HT1080 (cell line): ENCODE data around the gene CEP97. TPM values are rescaled to one million over a fixed set of nuclear protein-coding genes. Genes with fewer than 3 reads are reported as not detected.
A peak's percentile ranks its signal among the peaks of the same experiment; 100 is the strongest.
"Not testable (repeated sequence)": the region's sequence is repeated elsewhere in the genome, so short reads cannot be mapped to it uniquely, and the experiment has no call there.

ENCODE experiments used
- DNase-seq: peaks from one replicate; pipeline ENCODE4 v3.0.0-alpha.2; 2015; ENCODE audit warnings: low read depth
- polyA plus RNA-seq, 2 experiments: library from polyadenylated mRNA; depleted of rRNA; stranded (reverse); fragments of >200 nt; gene quantifications; 2 replicates each; pipeline ENCODE4 v1.2.3, GENCODE V29; 2015
- total RNA-seq: library from RNA; depleted of rRNA; stranded (reverse); fragments of >200 nt; shearing (Covaris generic); gene quantifications from 2 replicates; pipeline ENCODE4 v1.2.3, GENCODE V29; 2014; rRNA removed

CEP97 gene, protein sequence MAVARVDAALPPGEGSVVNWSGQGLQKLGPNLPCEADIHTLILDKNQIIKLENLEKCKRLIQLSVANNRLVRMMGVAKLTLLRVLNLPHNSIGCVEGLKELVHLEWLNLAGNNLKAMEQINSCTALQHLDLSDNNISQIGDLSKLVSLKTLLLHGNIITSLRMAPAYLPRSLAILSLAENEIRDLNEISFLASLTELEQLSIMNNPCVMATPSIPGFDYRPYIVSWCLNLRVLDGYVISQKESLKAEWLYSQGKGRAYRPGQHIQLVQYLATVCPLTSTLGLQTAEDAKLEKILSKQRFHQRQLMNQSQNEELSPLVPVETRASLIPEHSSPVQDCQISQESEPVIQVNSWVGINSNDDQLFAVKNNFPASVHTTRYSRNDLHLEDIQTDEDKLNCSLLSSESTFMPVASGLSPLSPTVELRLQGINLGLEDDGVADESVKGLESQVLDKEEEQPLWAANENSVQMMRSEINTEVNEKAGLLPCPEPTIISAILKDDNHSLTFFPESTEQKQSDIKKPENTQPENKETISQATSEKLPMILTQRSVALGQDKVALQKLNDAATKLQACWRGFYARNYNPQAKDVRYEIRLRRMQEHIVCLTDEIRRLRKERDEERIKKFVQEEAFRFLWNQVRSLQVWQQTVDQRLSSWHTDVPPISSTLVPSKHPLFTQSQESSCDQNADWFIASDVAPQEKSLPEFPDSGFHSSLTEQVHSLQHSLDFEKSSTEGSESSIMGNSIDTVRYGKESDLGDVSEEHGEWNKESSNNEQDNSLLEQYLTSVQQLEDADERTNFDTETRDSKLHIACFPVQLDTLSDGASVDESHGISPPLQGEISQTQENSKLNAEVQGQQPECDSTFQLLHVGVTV
- total RNA-seq, result 11.1 and 11.7 TPM in 2 replicates
- 3.9 and 6.1 TPM in 2 replicates for polyA plus RNA-seq (2015; cell fraction: cytosol; rRNA removed)
- polyA plus RNA-seq (2015; cell fraction: nucleus; rRNA removed), result 14.3 and 14.6 TPM in 2 replicates

DNA sequence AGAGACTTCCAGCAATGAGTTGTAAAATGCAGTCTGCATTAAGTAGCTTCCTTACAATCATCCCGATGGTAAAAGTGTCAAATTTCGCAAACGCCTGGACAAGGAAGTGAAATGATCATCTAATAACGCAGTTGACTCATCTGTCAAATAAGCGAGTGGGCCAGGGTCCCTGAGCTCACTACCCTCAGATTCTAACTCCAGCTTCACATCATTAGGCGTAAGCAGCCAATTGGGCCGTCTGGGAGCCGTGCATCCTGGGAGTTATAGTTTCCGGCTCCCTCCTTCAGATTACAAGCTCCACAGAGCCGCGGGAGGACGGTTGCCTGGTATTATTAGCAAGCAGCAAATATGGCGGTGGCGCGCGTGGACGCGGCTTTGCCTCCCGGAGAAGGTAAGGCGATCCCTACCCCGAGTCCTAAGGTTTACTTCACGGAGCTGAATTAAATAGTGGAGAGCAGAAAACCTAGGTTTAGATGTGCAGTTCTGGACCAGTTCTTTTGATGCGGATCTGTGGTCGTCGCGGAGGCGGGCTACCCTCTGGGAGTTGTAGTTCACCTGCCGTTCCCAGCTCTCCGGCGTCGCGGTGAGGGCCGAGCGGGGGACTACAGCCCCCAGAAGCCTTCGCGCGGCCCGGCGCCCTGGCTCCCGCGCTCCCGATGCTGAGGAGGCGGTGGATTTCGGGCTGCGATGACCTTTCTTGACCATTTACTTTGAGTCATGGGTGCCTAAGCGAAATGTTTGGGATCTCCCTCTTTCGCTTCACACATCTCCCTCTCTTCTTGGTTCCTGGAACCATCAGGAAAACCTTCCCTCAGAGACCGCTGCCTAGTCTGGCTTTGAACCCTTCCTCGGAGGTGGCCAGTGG is at the start of gene CEP97:
TSS of gene CEP97 (plus strand) at position 286 of the 865 bp plus-strand sequence. CDS start at position 349, 63 bp downstream.
- DNase-seq, result peak; percentile 98

DNA sequence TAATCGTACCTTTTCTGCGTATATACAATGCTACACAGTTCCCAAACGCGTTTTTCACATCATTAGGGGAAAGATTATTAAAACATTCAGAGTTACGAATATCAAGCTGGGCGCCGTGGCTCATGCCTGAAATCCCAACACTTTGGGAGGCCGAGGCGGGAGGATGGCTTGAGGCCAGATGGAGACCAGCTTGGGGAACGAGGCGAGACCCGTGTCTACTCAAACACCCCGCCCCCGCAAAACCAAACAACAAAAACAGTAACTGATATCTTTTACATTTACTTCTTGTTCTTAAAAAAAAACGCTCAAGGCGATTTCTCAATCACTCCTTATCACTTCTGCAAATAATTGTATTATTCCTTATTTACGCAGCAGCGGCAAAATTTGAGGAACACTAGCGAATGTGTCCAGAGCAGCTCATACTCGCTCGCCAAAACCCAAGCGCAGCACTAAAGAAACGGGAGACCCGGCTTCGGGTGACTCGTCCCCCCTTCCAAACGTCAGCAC is 48.7 kb upstream of the CEP97 start:
- no peak for DNase-seq

- peak; percentile 96 for DNase-seq
Measured at GRCh38 chr3:101676216-101676764, 48.1 kb upstream of the CEP97 start.

- DNase-seq, result peak; percentile 99
Measured at GRCh38 chr3:101676765-101677435, 47.5 kb upstream of the CEP97 start, which contains the start of gene ZBTB11. Gene ZBTB11, minus strand, starts transcription at chr3:101677132. Its CDS starts 218 bp downstream, at chr3:101676914.

- DNase-seq, result no peak
Measured at GRCh38 chr3:101677436-101678286, 46.8 kb upstream of the CEP97 start.

DNA sequence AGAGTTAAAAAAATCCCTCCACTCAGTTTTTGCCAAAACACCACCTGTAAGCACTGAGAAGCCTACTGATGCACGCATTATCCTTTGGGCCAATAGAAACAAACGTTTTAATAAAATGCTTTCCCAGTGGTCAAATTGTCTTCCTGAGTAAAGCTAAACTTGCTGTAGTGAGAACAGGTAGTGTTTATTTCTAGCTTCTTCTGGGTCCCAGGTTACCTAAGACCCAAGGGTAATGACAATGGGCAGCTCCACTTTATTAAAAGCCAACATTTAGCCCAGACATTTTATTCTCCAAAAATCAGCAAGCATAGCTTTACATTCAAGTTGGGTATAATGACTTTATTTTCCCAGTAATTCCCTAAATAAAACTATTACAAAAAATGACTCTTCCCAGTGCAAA is 45.6 kb upstream of the CEP97 start:
- not testable (repeated sequence) for DNase-seq

DNA sequence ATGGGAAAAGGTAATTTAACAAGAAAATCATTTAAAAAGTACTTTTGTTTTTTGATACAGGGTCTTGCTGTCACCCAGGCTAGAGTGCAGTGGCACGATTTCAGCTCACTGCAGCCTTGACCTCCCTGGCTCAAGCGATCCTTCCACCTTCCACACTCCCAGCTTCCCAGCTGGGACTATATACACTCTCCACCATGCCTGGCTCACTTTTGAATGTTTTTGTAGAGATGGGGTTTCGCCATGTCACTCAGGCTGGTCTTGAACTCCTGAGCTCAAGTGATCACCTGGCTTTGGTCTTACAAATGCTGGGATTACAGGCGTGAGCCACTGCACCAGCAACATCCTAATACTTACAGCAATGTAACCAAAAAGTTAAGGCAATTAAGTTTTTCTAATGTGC is 43.9 kb upstream of the CEP97 start:
- DNase-seq, result no peak

DNA sequence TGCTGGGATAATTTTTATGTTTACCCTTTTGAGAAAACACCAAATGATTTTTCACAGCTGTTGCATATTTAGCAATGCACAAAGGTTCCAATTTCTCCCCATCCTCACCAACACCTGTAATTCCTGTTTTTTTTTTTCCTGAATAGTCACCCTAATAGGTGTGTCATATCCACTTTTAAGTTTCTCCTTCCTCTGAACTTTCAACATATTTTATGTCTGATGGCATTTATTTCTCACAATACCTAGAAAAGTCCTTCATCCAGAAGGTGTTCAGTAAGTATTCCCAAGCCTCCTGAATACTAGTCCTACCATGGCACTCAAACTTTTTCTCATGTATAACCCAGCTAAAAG is 39.4 kb upstream of the CEP97 start:
- DNase-seq, result no peak

DNA sequence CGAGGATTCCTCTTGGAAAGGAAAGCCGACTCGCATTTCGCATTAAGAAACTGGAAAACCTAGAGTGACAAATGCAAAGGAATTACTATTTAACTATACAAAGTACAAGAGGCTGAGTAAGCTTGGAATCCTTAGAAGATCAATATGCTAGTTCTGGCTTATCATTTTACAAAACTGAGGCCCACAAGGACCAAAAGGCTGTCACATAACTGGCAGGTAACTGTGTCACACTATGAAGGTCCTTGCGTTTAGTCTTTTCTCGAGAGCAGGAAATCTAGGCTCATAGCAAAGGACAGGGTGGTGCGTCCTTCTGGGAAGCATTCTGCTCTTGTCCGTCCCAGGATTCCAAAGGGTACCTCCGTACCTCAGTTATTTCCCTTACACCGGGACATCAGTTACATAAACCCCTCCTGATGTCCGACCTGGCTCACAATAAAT is 38.5 kb upstream of the CEP97 start:
- no peak for DNase-seq

GRCh38 chr3:101687142-101687931 is 37.1 kb upstream of the CEP97 start:
- no peak for DNase-seq

DNA sequence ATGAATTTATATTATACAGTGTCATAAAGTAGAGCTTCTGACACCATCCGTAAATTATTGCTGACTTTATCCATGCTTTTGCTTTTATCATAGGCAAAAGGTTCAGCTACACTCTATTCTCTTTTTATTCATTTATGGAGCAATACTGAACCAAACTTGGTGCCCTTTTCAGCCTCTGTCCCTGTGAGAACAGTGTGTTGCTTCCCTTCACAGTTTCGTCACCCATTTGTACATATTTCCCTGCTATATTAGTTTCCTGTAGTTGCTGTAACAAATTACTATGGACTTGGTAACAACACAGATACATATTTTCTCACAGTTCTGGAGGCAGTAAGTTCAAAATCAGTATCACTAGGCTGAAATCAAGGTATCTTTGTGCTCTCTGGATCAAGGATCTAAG is 35.1 kb upstream of the CEP97 start:
- no peak for DNase-seq

DNA sequence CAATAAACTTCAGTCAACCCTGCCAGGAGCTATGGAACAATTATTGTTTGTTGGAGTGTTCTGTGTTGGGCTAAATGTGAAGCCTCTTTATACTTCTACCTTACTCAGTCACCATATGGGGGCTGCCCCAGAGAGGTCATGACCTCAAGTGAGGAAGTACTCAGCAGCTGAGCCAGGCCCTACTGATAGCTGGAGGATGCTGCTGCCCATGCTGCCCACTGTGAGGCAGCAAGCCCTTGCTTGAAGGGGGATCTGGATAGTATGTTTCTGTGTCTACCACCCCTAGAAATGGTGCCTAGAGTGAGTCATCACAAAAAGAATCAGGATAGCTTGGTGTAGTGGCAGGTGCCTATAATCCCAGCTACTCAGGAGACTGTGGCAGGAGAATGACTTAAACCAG is 33.4 kb upstream of the CEP97 start:
- DNase-seq, result no peak

GRCh38 chr3:101691685-101692671 is 32.4 kb upstream of the CEP97 start:
- DNase-seq, result not testable (repeated sequence)

- peak; percentile 66 for DNase-seq
Measured at GRCh38 chr3:101693540-101693939, 30.9 kb upstream of the CEP97 start.

DNA sequence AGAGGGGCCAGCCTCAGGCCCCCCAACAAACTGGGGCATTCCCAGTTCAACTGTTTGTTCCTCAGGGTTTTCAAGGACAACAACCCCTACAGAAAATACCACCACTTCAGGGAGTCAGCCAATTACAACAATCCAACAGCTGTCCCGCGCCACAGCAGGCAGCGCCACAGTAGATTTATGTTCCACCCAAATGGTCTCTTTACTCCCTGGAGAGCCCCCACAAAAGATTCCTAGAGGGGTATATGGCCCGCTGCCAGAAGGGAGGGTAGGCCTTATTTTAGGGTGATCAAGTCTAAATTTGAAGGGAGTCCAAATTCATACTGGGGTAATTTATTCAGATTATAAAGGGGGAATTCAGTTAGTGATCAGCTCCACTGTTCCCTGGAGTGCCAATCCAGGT is 29.6 kb upstream of the CEP97 start:
- not testable (repeated sequence) for DNase-seq

GRCh38 chr3:101695779-101696372 is 28.5 kb upstream of the CEP97 start:
- peak; percentile 51 for DNase-seq
